ENCODE results near the gene GPX8. TPM values are rescaled to one million over a fixed set of nuclear protein-coding genes. Genes with fewer than 3 reads are reported as not detected.

The GPX8 gene
- total RNA-seq, 4 donors from 2014 or later = 2.0 to 4.0 (median 2.6) TPM

GRCh38 chr5:55173687-55174230 is 13.8 kb downstream of the GPX8 start:
- peaks cover 20 to 27% of the 10 kb centered on the region in 2 donors for H3K4me1 ChIP-seq
- peaks cover 39 to 58% (median 45%) of the 10 kb centered on the region in 3 donors for H3K27me3 ChIP-seq
- no peak for DNase-seq
- peak overlapping the region; percentile 44 to 67 (median 60) for H3K4me3 ChIP-seq
- intact Hi-C loops (cut with DNase I; ENCODE audit: low total_unique reads) (loop anchor here (2.0 to 5.0 kb wide), 3 partner anchors 59 to 519 kb away; partner anchors contain the start of genes CCNO, DHX29 and MTREX), in situ Hi-C loops (cut with MboI; ENCODE audit: low sequenced_read_pairs in 4 of 4) (loop anchor here (5.0 to 25.0 kb wide), 4 partner anchors 64 to 661 kb away; partner anchors contain the start of genes SNX18 (in 3 of the 4) and SLC38A9 (in 1 of the 4))
- no peak overlapping the region for H3K27ac ChIP-seq
- TF ChIP-seq POLR2A (IDR thresholded peaks at IDR 0.05) = no peak
- no peak for TF ChIP-seq CTCF (IDR thresholded peaks at IDR 0.05 in 4 of 5, conservative IDR thresholded peaks at IDR 0.05 in 1 of 5)
- no peaks in the 10 kb centered on the region for H3K36me3 ChIP-seq
- H3K9me3 ChIP-seq = no peaks in the 10 kb centered on the region
- ATAC-seq = no peak

- Histone ChIP-seq H3K27me3 (peaks cover 45 to 56% (median 53%) of the 10 kb centered on the region in 3 donors), H3K4me3 (peak overlapping the region; percentile 24 to 50 (median 36)), H3K36me3 (no peaks in the 10 kb centered on the region), H3K9me3 (no peaks in the 10 kb centered on the region), H3K4me1 (peaks cover 20 to 27% of the 10 kb centered on the region in 2 donors), H3K27ac (no peak overlapping the region)
- ATAC-seq (no peak), DNase-seq (no peak)
- in situ Hi-C loops (cut with MboI; ENCODE audit: low sequenced_read_pairs in 4 of 4) = no loop called here
- intact Hi-C loops (cut with DNase I; ENCODE audit: low total_unique reads) = no loop called here
- TF ChIP-seq POLR2A (IDR thresholded peaks at IDR 0.05) (no peak), CTCF (IDR thresholded peaks at IDR 0.05 in 4 of 5, conservative IDR thresholded peaks at IDR 0.05 in 1 of 5) (no peak)
Observed at GRCh38 chr5:55175781-55176175, 15.8 kb downstream of the GPX8 start.

- peak in 4 of 5 experiments; percentile 19 to 52 (median 36) for TF ChIP-seq CTCF (IDR thresholded peaks at IDR 0.05 in 4 of 5, conservative IDR thresholded peaks at IDR 0.05 in 1 of 5)
- no peak for TF ChIP-seq POLR2A (IDR thresholded peaks at IDR 0.05)
- peaks cover 20 to 27% of the 10 kb centered on the region in 2 donors for H3K4me1 ChIP-seq
- no peak overlapping the region for H3K27ac ChIP-seq
- DNase-seq (no peak), ATAC-seq (no peak)
- in situ Hi-C loops (cut with MboI; ENCODE audit: low sequenced_read_pairs in 4 of 4) (no loop called here), intact Hi-C loops (cut with DNase I; ENCODE audit: low total_unique reads) (no loop called here)
- peaks cover 45 to 56% (median 53%) of the 10 kb centered on the region in 3 donors for H3K27me3 ChIP-seq
- H3K4me3 ChIP-seq = peak overlapping the region; percentile 24 to 50 (median 36)
- H3K9me3 ChIP-seq = no peaks in the 10 kb centered on the region
- no peaks in the 10 kb centered on the region for H3K36me3 ChIP-seq
Observed at GRCh38 chr5:55176176-55176818, 16.3 kb downstream of the GPX8 start.

GRCh38 chr5:55177078-55177477 is 17.1 kb downstream of the GPX8 start:
- TF ChIP-seq POLR2A (IDR thresholded peaks at IDR 0.05) (no peak), CTCF (IDR thresholded peaks at IDR 0.05 in 4 of 5, conservative IDR thresholded peaks at IDR 0.05 in 1 of 5) (no peak)
- Histone ChIP-seq H3K27me3 (peaks cover 45 to 56% (median 56%) of the 10 kb centered on the region in 3 donors), H3K4me1 (peaks cover 20 to 27% of the 10 kb centered on the region in 2 donors), H3K36me3 (no peaks in the 10 kb centered on the region), H3K4me3 (no peak overlapping the region), H3K9me3 (no peaks in the 10 kb centered on the region), H3K27ac (no peak overlapping the region)
- ATAC-seq (no peak), DNase-seq (no peak)
- in situ Hi-C loops (cut with MboI; ENCODE audit: low sequenced_read_pairs in 4 of 4) (no loop called here), intact Hi-C loops (cut with DNase I; ENCODE audit: low total_unique reads) (no loop called here)
